Measurements from ENCODE around the gene ZBTB7B.

The ZBTB7B gene

GRCh38 chr1:155030243-155030795 lies 27.7 kb downstream of the ZBTB7B start:
- no peak overlapping the region for H3K27ac ChIP-seq
- no peak for DNase-seq (ENCODE audit: low spot score)
- H3K4me3 ChIP-seq: no peak overlapping the region
- no peak for TF ChIP-seq CTCF (IDR thresholded peaks at IDR 0.05)

DNA sequence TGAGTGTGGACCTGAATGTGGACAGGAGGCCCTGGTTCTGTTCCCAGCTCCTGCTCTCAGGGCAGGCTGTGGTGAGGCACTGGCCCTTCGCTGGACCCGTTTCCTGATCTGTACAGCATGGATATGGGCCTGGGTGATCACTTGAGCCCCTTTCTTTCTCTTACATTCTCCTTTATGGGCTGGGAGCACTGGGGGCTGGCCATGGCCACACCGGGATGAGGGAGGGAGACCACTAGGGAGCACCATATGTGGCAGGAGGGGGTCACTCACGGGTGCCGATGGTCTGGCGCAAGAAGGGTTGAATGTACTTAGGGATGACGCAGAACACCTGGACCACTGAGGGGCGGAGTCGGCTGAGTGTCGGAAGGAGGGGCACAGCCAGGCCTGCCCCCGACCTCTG lies 28.3 kb downstream of the ZBTB7B start:
- no peak for TF ChIP-seq CTCF (IDR thresholded peaks at IDR 0.05)
- Histone ChIP-seq H3K4me3 (no peak overlapping the region), H3K27ac (no peak overlapping the region)
- DNase-seq (ENCODE audit: low spot score): no peak

DNA sequence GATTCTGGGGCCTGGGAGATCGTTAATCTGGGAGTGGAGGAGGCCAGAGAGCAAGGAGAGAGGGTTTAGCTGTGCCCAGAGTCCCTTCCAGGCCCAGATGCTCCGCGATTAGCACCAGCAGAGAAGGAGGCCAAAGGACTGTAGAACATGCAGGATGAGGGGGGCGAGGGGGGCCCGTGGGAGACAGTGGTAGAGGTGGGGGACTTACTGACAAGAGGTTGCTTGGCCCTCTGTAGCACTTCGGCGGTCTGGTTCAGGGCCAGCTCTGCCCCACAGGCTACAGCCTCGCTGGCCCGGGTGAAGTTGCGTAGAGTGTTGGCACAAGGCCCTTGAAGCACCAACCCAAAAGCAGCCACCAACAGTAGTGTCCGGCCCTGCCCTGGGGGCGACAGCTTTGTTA lies 30.3 kb downstream of the ZBTB7B start:
- H3K4me3 ChIP-seq: no peak overlapping the region
- TF ChIP-seq CTCF (IDR thresholded peaks at IDR 0.05): no peak
- H3K27ac ChIP-seq: no peak overlapping the region
- no peak for DNase-seq (ENCODE audit: low spot score)

DNA sequence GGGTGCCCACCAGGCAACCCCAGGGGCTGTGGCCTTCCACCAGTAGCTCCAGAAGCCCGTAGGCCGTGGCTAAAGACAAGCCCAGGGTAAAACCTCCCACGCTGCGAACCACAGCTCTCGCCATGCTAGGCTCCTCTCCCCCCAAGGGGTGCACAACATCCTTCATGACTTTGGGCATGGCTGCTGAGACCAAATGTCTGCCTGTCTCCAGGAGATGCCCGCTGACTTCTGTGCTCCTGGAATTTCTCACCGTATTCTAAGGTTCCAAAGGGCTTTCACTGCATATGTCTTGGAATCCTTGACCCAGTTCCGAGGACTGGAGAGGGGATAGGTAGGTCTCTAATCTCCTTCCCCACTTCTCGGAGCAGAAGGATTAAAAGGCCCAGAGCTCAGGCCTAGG lies 30.9 kb downstream of the ZBTB7B start, which contains the start of the genes DCST1 and DCST2:
Gene DCST1, plus strand, starts transcription at position 301 of the 400 bp plus-strand sequence. CDS start 213 bp downstream, outside the sequence.
Gene DCST2, minus strand, starts transcription at position 258 of the 400 bp plus-strand sequence. Its CDS starts 80 bp downstream, at position 178.
- DNase-seq (ENCODE audit: low spot score): no peak
- Histone ChIP-seq H3K27ac (no peak within 1 kb of the TSS), H3K4me3 (no peak within 1 kb of the TSS)
- no peak for TF ChIP-seq CTCF (IDR thresholded peaks at IDR 0.05)

DNA sequence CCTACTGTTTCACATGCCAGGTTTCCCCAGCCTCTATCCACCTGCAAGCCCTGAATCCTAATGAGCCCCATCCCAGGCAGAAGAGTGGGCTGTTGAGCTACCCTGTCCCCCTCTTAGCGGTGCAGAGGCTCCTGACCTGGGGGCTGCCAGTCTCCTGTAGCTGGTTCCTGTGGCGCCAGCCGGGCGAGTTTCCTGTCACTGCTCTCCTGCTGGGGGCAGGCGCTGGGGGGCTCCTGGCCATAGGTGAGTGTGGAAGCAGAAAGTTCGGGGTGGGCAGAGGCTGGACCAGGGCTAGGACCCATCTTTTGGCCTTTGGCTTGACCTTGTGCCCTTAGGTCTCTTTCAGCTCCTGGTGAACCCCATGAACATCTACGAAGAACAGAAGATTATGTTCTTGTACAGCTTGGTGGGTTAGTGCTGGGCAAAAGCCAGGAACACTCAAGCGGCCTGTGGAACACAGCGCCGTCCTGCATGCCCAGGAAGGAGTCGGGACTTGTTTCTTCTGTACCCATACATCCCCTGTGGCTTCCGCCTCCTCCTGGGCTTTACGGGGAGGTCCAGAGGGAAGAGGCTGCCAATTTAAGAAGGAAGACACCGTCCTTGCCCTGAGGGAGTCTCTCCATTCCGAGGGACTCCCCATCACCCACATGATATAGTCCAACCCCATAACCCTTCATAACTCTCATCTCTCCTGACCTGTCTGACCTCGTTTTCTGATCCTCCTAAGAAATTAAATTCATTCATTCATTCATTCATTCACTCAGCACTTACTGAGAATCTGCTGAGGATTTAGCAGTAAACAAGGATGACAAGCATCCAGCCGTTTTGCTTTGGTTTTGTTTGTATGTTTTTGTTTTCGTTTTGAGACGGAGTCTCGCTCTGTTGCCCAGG lies 32.0 kb downstream of the ZBTB7B start:
- no peak for TF ChIP-seq CTCF (IDR thresholded peaks at IDR 0.05)
- DNase-seq (ENCODE audit: low spot score): no peak
- no peak overlapping the region for H3K27ac ChIP-seq
- no peak overlapping the region for H3K4me3 ChIP-seq

DNA sequence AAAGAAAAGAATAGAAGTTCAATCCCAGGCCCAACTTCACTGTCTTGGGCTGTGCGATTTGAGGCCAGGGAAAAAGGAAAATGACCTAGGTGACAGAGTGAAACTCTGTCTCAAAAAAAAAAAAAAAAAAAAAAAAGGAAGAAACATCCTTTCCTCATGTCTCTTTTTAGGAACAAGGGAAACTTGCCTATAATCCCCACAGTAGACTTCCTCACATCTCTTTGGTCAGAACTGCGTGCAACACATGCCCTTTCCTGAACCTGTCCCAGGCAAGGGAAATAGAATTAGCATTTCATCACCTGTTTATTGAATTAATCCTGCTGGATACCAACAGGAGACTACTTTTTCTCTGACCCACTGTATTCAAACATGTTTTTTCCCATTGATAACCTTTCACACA lies 33.3 kb downstream of the ZBTB7B start:
- DNase-seq (ENCODE audit: low spot score): no peak
- no peak overlapping the region for H3K4me3 ChIP-seq
- no peak for TF ChIP-seq CTCF (IDR thresholded peaks at IDR 0.05)
- no peak overlapping the region for H3K27ac ChIP-seq

Data from coronary artery (tissue), 2 donors.